SK-N-MC (cell line): ENCODE data around the gene STEAP2.

Source experiments
- DNase-seq: peaks from one replicate; pipeline ENCODE4 v3.0.0-alpha.2; 2011; ENCODE audit warnings: low read depth, low spot score
- H3K27ac ChIP-seq: fragments of 200-600 bp; sonication (generic); 2 replicates; pipeline ENCODE4 v1.5.1; 2016; ENCODE audit warnings: mixed run types
- H3K36me3 ChIP-seq: fragments of 200-600 bp; sonication (generic); 2 replicates; pipeline ENCODE4 v1.6.1; 2017; ENCODE audit warnings: antibody characterized with exemption, low read length, mixed read lengths; ENCODE audit not compliant: insufficient read depth
- H3K4me3 ChIP-seq: fragments of 200-600 bp; sonication (generic); 2 replicates; pipeline ENCODE4 v1.5.1; 2016
- H3K9ac ChIP-seq: fragments of 200-600 bp; sonication (generic); 2 replicates; pipeline ENCODE4 v1.8.0; 2017; ENCODE audit warnings: mixed run types, mixed read lengths; ENCODE audit not compliant: insufficient read length
- H3K9me3 ChIP-seq: fragments of 200-600 bp; sonication (generic); 2 replicates; pipeline ENCODE4 v1.6.1; 2017; ENCODE audit warnings: low read depth, mild to moderate bottlenecking, antibody characterized with exemption, low read length, moderate library complexity, mixed read lengths
- EZH2 ChIP-seq: fragments of 200-600 bp; sonication (generic); IDR thresholded peaks from one replicate; pipeline ENCODE4 v1.6.1; 2017; ENCODE audit warnings: antibody characterized with exemption
- FOXP2 ChIP-seq: optimal IDR thresholded peaks from 2 replicates; pipeline ENCODE3; 2011; ENCODE audit warnings: mild to moderate bottlenecking, moderate library complexity; ENCODE audit not compliant: insufficient read depth; ENCODE audit errors: extremely low read length, control extremely low read depth
- POLR2AphosphoS5 ChIP-seq: IDR thresholded peaks from 2 replicates; pipeline ENCODE4 v1.6.1; 2012; ENCODE audit warnings: mild to moderate bottlenecking, low read depth, low read length, borderline replicate concordance

STEAP2 gene

DNA sequence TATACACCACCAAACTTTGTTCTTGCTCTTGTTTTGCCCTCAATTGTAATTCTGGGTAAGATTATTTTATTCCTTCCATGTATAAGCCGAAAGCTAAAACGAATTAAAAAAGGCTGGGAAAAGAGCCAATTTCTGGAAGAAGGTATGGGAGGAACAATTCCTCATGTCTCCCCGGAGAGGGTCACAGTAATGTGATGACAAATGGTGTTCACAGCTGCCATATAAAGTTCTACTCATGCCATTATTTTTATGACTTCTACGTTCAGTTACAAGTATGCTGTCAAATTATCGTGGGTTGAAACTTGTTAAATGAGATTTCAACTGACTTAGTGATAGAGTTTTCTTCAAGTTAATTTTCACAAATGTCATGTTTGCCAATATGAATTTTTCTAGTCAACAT is 20.9 kb downstream of the STEAP2 start:
- H3K27ac ChIP-seq: peak overlapping the region; percentile 65; the same call in 1 of the 2 replicates
- no peak overlapping the region for H3K4me3 ChIP-seq
- no peak for TF ChIP-seq FOXP2
- TF ChIP-seq EZH2: no peak
- TF ChIP-seq POLR2AphosphoS5: no peak; the same call in 1 of the 2 replicates
- no peaks in the 10 kb centered on the region for H3K9me3 ChIP-seq
- H3K9ac ChIP-seq: no peak overlapping the region
- H3K36me3 ChIP-seq: peaks cover 66% of the 10 kb centered on the region
- no peak for DNase-seq

DNA sequence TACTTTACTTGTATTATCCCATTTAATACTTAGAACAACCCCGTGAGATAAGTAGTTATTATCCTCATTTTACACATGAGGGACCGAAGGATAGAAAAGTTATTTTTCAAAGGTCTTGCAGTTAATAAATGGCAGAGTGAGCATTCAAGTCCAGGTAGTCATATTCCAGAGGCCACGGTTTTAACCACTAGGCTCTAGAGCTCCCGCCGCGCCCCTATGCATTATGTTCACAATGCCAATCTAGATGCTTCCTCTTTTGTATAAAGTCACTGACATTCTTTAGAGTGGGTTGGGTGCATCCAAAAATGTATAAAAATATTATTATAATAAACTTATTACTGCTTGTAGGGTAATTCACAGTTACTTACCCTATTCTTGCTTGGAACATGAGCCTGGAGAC is 22.0 kb downstream of the STEAP2 start:
- TF ChIP-seq EZH2 (no peak), FOXP2 (no peak), POLR2AphosphoS5 (no peak)

DNA sequence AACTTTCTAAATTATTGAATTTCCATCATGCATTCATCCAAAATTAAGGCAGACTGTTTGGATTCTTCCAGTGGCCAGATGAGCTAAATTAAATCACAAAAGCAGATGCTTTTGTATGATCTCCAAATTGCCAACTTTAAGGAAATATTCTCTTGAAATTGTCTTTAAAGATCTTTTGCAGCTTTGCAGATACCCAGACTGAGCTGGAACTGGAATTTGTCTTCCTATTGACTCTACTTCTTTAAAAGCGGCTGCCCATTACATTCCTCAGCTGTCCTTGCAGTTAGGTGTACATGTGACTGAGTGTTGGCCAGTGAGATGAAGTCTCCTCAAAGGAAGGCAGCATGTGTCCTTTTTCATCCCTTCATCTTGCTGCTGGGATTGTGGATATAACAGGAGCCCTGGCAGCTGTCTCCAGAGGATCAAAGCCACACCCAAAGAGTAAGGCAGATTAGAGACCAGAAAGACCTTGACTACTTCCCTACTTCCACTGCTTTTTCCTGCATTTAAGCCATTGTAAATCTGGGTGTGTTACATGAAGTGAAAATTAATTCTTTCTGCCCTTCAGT is 25.3 kb downstream of the STEAP2 start:
- H3K36me3 ChIP-seq: peaks cover 41% of the 10 kb centered on the region
- no peak overlapping the region for H3K4me3 ChIP-seq
- H3K9me3 ChIP-seq: no peaks in the 10 kb centered on the region
- TF ChIP-seq FOXP2 (no peak), EZH2 (no peak), POLR2AphosphoS5 (no peak)
- no peak overlapping the region for H3K27ac ChIP-seq
- no peak for DNase-seq
- H3K9ac ChIP-seq: no peak overlapping the region

More for the DNA sequence above, 22.0 kb downstream of the STEAP2 start:
- Histone ChIP-seq H3K9ac (no peak overlapping the region), H3K9me3 (no peaks in the 10 kb centered on the region), H3K4me3 (no peak overlapping the region), H3K27ac (no peak overlapping the region), H3K36me3 (peaks cover 65% of the 10 kb centered on the region)
- no peak for DNase-seq

DNA sequence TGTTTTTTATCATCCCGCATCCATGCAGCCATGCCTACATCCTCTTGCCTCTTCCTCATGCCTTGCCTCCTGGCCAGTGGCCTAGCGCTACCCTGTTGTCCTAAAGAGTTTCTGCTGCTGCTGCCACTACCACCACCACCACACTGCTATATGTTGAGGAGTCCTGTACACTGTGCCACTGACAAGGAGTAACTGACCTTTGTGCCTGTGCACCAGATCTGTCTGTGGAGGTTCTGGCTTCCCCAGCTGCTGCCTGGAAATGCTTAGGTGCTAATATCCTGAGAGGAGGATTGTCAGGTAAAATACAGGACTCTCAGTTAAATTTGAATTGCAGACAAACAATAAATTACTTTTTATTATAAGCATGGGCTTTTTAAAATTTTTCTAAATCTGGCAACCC is 26.5 kb downstream of the STEAP2 start:
- DNase-seq: no peak
- H3K36me3 ChIP-seq: peaks cover 41% of the 10 kb centered on the region
- no peak overlapping the region for H3K9ac ChIP-seq
- H3K4me3 ChIP-seq: no peak overlapping the region
- H3K27ac ChIP-seq: no peak overlapping the region
- no peak for TF ChIP-seq FOXP2
- no peak for TF ChIP-seq EZH2
- no peak for TF ChIP-seq POLR2AphosphoS5
- no peaks in the 10 kb centered on the region for H3K9me3 ChIP-seq

DNA sequence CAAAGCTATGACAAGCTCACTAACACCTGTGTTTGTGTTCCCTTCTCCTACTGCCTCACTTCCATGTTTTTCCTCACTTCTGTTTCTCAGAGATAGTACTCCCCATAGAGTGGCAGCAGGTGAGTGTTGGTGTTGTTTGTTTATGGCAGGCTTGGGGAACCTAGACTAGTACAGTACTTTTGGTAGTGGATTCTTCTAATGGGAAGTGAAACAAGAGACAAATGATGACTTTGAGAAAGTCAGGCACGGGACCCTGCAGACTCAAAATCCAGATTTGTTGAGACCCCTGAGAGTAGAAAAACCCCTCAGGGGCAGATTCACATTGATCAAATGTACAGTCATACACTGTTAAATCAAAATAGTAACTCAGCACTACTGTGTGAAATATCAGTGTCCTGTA is 27.0 kb downstream of the STEAP2 start:
- Histone ChIP-seq H3K27ac (no peak overlapping the region), H3K4me3 (no peak overlapping the region), H3K36me3 (peaks cover 36% of the 10 kb centered on the region), H3K9me3 (no peaks in the 10 kb centered on the region), H3K9ac (no peak overlapping the region)
- TF ChIP-seq POLR2AphosphoS5 (no peak), EZH2 (no peak)
- DNase-seq: no peak

DNA sequence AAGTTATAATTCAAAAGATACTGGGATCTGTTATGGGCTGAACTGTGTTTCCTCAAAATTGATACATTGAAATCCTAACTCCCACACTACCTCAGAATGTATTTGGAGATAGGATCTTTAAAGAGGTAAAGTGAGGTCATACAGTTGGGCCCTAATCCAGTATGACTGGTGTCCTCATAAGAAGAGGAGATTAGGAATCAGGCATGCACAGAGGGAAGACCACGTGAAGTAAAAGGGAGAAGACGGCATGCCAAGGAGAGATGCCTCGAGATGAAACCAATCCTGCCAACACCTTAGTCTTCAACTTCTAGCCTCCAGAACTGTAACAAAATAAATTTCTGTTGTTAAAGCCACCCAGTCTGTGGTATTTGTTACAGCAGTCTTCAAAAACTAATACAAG is 27.5 kb downstream of the STEAP2 start:
- Histone ChIP-seq H3K9ac (no peak overlapping the region), H3K36me3 (peaks cover 32% of the 10 kb centered on the region), H3K27ac (no peak overlapping the region), H3K9me3 (no peaks in the 10 kb centered on the region), H3K4me3 (no peak overlapping the region)
- DNase-seq: no peak
- no peak for TF ChIP-seq EZH2
- no peak for TF ChIP-seq POLR2AphosphoS5
- TF ChIP-seq FOXP2: no peak

DNA sequence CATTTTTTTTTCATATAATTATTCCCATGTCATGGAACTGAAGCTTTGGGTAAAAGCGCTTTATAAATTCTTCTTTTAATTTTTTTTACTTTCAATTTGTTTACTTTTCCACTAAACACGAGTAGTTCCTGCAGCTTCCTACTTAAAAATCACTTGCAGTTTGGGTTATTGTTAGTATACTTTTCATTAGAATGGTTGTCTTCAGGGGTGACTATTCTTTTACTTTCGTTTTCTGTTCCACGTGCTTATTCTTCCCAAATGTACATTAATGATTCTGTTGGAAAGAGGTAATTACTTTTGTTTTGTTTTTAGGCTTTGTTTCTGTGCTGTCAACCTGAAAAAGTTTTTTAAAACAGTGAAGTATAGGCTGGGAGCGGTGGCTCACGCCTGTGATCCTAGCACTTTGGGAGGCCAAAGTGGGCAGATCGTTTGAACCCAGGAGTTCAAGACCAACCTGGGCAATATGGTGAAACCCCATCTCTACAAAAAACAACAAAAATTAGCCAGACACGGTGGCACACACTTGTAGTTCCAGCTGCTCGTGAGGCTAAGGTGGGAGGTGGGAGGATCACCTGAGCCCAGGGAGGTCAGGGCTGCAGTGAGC is 28.2 kb downstream of the STEAP2 start:
- no peak overlapping the region for H3K4me3 ChIP-seq
- no peak for DNase-seq
- H3K9me3 ChIP-seq: no peaks in the 10 kb centered on the region
- H3K9ac ChIP-seq: no peak overlapping the region
- H3K36me3 ChIP-seq: peaks cover 28% of the 10 kb centered on the region
- no peak overlapping the region for H3K27ac ChIP-seq
- TF ChIP-seq POLR2AphosphoS5: no peak
- no peak for TF ChIP-seq FOXP2
- TF ChIP-seq EZH2: no peak

DNA sequence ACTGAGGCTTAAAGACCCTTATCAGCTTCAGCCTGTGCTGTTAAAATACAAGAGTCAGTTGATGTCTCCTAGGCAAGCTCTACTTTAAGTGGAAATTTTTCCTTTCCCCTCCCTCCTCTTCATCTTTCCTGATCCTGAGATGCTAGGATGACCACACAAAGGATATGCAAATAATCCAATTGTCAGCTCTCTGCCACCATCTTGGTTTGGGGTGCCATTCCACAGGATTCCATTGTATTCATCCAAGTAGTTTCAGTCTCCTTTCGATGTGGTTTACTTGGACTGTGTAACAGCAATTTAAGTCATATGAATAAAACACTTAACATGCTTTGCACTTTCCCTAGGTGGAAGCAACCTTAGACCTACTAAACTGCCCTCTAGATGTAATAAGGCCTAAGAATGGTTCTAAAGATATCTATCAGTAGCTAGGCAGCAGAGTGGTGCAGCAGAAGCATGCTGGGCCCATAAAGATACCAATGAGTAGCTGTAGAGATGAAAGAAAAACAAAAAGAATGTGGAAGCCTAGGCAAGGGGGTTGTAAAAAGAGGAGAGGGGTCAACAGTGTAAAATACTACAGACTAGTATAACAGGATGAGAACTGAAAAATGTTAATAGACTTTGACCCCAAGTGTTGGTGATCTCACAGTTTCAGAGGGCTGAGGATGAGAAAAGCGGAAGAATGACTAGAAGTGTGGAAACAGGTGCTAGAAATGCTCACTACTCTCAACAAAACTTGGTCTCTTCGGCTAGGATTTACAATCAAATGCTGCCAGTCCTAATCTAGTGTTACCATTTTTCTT is 31.0 kb downstream of the STEAP2 start:
- TF ChIP-seq EZH2 (no peak), FOXP2 (no peak), POLR2AphosphoS5 (no peak)
- Histone ChIP-seq H3K9me3 (no peaks in the 10 kb centered on the region), H3K36me3 (peaks cover 13% of the 10 kb centered on the region; the same call in 1 of the 2 replicates), H3K9ac (no peak overlapping the region), H3K27ac (no peak overlapping the region), H3K4me3 (no peak overlapping the region)
- no peak for DNase-seq

DNA sequence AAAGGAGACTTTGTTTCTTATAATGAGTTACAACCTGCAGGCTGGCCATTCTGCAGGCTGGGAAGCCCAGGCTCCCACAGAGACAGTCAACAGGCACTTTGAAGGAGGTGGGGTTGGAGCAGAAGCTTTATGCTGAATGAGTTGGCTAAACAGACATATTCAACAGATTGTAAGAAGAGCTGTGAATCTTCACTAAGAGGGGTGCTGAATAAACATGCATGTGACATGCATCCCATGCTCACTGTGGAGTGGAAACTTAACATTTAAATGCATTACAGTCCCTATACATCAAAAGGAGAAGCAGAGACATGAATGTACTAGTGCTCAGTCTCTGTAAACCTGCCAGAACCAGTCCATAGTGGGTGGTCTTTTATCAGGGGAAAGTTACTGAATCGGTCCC is 32.0 kb downstream of the STEAP2 start:
- no peak for DNase-seq
- Histone ChIP-seq H3K9ac (no peak overlapping the region), H3K9me3 (no peaks in the 10 kb centered on the region), H3K4me3 (no peak overlapping the region), H3K36me3 (peaks cover 5% of the 10 kb centered on the region; the same call in 1 of the 2 replicates), H3K27ac (no peak overlapping the region)
- TF ChIP-seq POLR2AphosphoS5: no peak
- TF ChIP-seq EZH2: no peak
- no peak for TF ChIP-seq FOXP2
